A549 (cell line): ENCODE results near the gene PATL2.
A peak's percentile ranks its signal among the peaks of the same experiment; 100 is the strongest.

Experiments
- CHD2 ChIP-seq: fragments of 150-350 bp; IDR thresholded peaks from 2 replicates; pipeline ENCODE4 v1.6.1; 2014; ENCODE audit warnings: low read length; ENCODE audit not compliant: partially characterized antibody
- HDAC2 ChIP-seq: fragments of 200-600 bp; sonication (generic); IDR thresholded peaks from 2 replicates; pipeline ENCODE4 v1.6.1; 2016
- HOXA7 ChIP-seq: fragments of 250-450 bp; sonication (Bioruptor Pico); IDR thresholded peaks from 2 replicates; pipeline ENCODE4 v1.5.0; 2020; ENCODE audit warnings: mild to moderate bottlenecking, moderate library complexity
- JUN ChIP-seq, 2 experiments: fragments of >200 bp; sonication (Bioruptor Twin); formaldehyde crosslinking; IDR thresholded peaks; 2 replicates in 1 of 2; 3 replicates in 1 of 2; pipeline ENCODE4 v1.6.1; 2016 to 2017
- POLR2A ChIP-seq: IDR thresholded peaks from 2 replicates; pipeline ENCODE4 v1.6.1; 2012; ENCODE audit warnings: mild to moderate bottlenecking, low read length
- POLR2AphosphoS2 ChIP-seq: conservative IDR thresholded peaks from 2 replicates; pipeline ENCODE4 v1.6.1; 2012; ENCODE audit warnings: low read length, improper control_type of control experiment, inconsistent platforms
- SMC3 ChIP-seq: fragments of >200 bp; sonication (Bioruptor Twin); formaldehyde crosslinking; IDR thresholded peaks from 3 replicates; pipeline ENCODE4 v1.6.1; 2018; ENCODE audit warnings: inconsistent platforms
- ZNF302 ChIP-seq: fragments of 250-450 bp; sonication (Bioruptor Pico); IDR thresholded peaks from 2 replicates; pipeline ENCODE4 v1.9.0; 2021; ENCODE audit warnings: inconsistent platforms, mild to moderate bottlenecking, moderate library complexity
- TF ChIP-seq, protein P1 (sequence below): fragments of >200 bp; sonication (Bioruptor Twin); formaldehyde crosslinking; IDR thresholded peaks from 3 replicates; pipeline ENCODE4 v1.5.1; 2016
- TF ChIP-seq, protein P2 (sequence below): fragments of 450-650 bp; IDR thresholded peaks from 2 replicates; pipeline ENCODE4 v1.6.1; 2014; ENCODE audit warnings: antibody characterized with exemption
- TF ChIP-seq, protein P3 (sequence below): fragments of 200-600 bp; sonication (generic); IDR thresholded peaks from 2 replicates; pipeline ENCODE4 v1.6.1; 2016; ENCODE audit warnings: antibody characterized with exemption, mild to moderate bottlenecking, moderate library complexity

DNA sequence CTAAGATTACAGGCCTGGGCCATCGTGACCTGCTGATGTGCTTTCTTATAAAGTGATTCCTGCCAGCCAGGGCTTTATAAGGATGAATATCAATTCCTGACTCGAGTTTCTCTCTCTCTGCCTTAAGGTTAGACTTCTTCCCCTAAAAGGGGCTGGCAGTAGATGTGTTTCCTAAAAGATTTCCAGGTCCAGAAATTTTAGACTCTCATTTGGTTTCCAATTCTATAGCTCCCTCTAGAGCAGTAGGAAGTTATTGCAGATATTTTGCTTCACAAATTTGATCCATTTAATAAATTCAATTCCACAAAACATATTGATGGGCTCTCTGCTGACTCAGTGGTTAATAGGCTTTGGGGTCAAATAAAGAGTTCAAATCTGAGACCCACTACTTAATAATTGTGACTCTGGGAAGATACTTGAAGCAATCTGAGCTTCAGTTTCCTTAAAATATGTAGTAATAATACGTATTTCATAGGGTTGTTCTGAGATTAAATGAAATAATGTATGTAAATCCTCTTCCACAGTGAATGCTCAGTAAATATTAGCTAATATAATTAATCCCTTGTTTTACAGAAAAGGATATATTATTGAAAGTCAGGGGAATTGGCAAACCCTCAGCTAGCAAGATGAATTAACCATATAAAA, 27.3 kb upstream of the PATL2 start:
- TF ChIP-seq, protein P1, sequence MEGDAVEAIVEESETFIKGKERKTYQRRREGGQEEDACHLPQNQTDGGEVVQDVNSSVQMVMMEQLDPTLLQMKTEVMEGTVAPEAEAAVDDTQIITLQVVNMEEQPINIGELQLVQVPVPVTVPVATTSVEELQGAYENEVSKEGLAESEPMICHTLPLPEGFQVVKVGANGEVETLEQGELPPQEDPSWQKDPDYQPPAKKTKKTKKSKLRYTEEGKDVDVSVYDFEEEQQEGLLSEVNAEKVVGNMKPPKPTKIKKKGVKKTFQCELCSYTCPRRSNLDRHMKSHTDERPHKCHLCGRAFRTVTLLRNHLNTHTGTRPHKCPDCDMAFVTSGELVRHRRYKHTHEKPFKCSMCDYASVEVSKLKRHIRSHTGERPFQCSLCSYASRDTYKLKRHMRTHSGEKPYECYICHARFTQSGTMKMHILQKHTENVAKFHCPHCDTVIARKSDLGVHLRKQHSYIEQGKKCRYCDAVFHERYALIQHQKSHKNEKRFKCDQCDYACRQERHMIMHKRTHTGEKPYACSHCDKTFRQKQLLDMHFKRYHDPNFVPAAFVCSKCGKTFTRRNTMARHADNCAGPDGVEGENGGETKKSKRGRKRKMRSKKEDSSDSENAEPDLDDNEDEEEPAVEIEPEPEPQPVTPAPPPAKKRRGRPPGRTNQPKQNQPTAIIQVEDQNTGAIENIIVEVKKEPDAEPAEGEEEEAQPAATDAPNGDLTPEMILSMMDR: peak; percentile 68
- TF ChIP-seq ZNF302 (CRISPR knock-in tag): no peak
- TF ChIP-seq POLR2AphosphoS2: no peak
- TF ChIP-seq HOXA7: no peak
- peak; percentile 73 for TF ChIP-seq SMC3
- no peak for TF ChIP-seq POLR2A
- TF ChIP-seq CHD2: no peak
- TF ChIP-seq, protein P2, sequence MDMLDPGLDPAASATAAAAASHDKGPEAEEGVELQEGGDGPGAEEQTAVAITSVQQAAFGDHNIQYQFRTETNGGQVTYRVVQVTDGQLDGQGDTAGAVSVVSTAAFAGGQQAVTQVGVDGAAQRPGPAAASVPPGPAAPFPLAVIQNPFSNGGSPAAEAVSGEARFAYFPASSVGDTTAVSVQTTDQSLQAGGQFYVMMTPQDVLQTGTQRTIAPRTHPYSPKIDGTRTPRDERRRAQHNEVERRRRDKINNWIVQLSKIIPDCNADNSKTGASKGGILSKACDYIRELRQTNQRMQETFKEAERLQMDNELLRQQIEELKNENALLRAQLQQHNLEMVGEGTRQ: no peak
- TF ChIP-seq, protein P3, sequence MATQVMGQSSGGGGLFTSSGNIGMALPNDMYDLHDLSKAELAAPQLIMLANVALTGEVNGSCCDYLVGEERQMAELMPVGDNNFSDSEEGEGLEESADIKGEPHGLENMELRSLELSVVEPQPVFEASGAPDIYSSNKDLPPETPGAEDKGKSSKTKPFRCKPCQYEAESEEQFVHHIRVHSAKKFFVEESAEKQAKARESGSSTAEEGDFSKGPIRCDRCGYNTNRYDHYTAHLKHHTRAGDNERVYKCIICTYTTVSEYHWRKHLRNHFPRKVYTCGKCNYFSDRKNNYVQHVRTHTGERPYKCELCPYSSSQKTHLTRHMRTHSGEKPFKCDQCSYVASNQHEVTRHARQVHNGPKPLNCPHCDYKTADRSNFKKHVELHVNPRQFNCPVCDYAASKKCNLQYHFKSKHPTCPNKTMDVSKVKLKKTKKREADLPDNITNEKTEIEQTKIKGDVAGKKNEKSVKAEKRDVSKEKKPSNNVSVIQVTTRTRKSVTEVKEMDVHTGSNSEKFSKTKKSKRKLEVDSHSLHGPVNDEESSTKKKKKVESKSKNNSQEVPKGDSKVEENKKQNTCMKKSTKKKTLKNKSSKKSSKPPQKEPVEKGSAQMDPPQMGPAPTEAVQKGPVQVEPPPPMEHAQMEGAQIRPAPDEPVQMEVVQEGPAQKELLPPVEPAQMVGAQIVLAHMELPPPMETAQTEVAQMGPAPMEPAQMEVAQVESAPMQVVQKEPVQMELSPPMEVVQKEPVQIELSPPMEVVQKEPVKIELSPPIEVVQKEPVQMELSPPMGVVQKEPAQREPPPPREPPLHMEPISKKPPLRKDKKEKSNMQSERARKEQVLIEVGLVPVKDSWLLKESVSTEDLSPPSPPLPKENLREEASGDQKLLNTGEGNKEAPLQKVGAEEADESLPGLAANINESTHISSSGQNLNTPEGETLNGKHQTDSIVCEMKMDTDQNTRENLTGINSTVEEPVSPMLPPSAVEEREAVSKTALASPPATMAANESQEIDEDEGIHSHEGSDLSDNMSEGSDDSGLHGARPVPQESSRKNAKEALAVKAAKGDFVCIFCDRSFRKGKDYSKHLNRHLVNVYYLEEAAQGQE: no peak
- no peak for TF ChIP-seq JUN (IDR thresholded peaks at IDR 0.05)
- no peak for TF ChIP-seq HDAC2
